Activated CD8-positive, alpha-beta T cell treated with anti-CD3 and anti-CD28 coated beads for 36 hours (primary cell): ENCODE measurements around the gene ERAL1. TPM values are rescaled to one million over a fixed set of nuclear protein-coding genes. Genes with fewer than 3 reads are reported as not detected.
A peak's percentile ranks its signal among the peaks of the same experiment; 100 is the strongest.

Experiments used
- ATAC-seq: fragments of 200-7000 bp; cut with Tn5 transposase; one replicate; pipeline ENCODE4 v1.10.0; 2021; ENCODE audit warnings: mild to moderate bottlenecking, moderate library complexity
- CTCF ChIA-PET: fragments of 350-600 bp; sonication (Branson Sonifier 250); formaldehyde crosslinking; loops from one replicate; lab custom pipeline; 2021; ENCODE audit warnings: antibody characterized with exemption; lab: Charles Lee
- POLR2A ChIA-PET: fragments of 350-600 bp; sonication (Branson Sonifier 250); formaldehyde crosslinking; loops from one replicate; lab custom pipeline; 2021; ENCODE audit warnings: antibody characterized with exemption; lab: Charles Lee
- DNase-seq: peaks from one replicate; pipeline ENCODE4 v3.0.0-alpha.2; 2020
- H3K27ac Mint-ChIP-seq: one replicate; pipeline ENCODE4 v1.8.0; 2021; ENCODE audit warnings: mild to moderate bottlenecking, mixed read lengths
- H3K27me3 Mint-ChIP-seq: one replicate; pipeline ENCODE4 v1.8.0; 2021; ENCODE audit warnings: mixed read lengths
- H3K36me3 Mint-ChIP-seq: one replicate; pipeline ENCODE4 v1.8.0; 2021; ENCODE audit warnings: low read depth, mixed read lengths
- H3K4me1 Mint-ChIP-seq: one replicate; pipeline ENCODE4 v1.8.0; 2021; ENCODE audit warnings: low read depth, mixed read lengths
- H3K4me3 Mint-ChIP-seq: one replicate; pipeline ENCODE4 v1.8.0; 2021; ENCODE audit warnings: mild to moderate bottlenecking, moderate library complexity, mixed read lengths
- H3K9me3 Mint-ChIP-seq: one replicate; pipeline ENCODE4 v1.8.0; 2021; ENCODE audit warnings: mixed read lengths
- intact Hi-C: fragments of 100-400 bp; cut with micrococcal nuclease; formaldehyde crosslinking; loops from one replicate; pipeline ENCODE4 v1.10.0; 2022
- total RNA-seq, 2 experiments: library from RNA; stranded (reverse); gene quantifications; one replicate each; pipeline ENCODE4 v1.2.3, GENCODE V29; 2021
- TF ChIP-seq, protein P1 (sequence below): fragments of 200-600 bp; IDR thresholded peaks from one replicate; pipeline ENCODE4 v1.8.0; 2022; ENCODE audit warnings: antibody characterized with exemption, mild to moderate bottlenecking

ERAL1 gene
- total RNA-seq, 2 experiments from 2014 or later = 58.2 to 60.0 TPM

DNA sequence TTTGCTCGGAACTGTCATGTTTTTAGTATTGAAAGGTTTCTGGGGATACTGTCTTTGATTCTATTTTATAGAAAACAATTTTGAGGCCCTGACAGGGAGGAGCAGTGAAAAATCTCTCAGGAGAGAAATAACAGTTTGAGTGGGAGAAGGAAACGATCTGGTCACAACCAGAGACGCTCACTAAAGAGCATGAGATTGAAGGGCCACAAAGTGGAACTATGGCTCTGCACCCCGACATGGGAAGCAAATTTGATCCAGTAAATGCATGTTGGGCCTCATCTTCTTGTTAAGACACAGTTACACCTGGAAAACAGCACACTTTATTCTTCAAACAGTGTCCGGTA, 492 bp downstream of the ERAL1 start:
- intact Hi-C loops = no loop called here
- TF ChIP-seq, protein P1, sequence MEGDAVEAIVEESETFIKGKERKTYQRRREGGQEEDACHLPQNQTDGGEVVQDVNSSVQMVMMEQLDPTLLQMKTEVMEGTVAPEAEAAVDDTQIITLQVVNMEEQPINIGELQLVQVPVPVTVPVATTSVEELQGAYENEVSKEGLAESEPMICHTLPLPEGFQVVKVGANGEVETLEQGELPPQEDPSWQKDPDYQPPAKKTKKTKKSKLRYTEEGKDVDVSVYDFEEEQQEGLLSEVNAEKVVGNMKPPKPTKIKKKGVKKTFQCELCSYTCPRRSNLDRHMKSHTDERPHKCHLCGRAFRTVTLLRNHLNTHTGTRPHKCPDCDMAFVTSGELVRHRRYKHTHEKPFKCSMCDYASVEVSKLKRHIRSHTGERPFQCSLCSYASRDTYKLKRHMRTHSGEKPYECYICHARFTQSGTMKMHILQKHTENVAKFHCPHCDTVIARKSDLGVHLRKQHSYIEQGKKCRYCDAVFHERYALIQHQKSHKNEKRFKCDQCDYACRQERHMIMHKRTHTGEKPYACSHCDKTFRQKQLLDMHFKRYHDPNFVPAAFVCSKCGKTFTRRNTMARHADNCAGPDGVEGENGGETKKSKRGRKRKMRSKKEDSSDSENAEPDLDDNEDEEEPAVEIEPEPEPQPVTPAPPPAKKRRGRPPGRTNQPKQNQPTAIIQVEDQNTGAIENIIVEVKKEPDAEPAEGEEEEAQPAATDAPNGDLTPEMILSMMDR = no peak
- Mint-ChIP-seq H3K9me3 (no peaks in the 10 kb centered on the region), H3K27ac (peak overlapping the region; percentile 88), H3K27me3 (no peaks in the 10 kb centered on the region), H3K4me3 (peak overlapping the region; percentile 79), H3K4me1 (peaks cover 28% of the 10 kb centered on the region), H3K36me3 (peaks cover 14% of the 10 kb centered on the region)
- POLR2A ChIA-PET = interaction anchor here (0.9 to 1.5 kb wide), 4 partner anchors 11 to 94 kb away, joined by 3 to 6 read pairs (median 3); no protein-coding TSS in a partner anchor
- ATAC-seq (no peak), DNase-seq (no peak)
- CTCF ChIA-PET = no interaction called here

DNA sequence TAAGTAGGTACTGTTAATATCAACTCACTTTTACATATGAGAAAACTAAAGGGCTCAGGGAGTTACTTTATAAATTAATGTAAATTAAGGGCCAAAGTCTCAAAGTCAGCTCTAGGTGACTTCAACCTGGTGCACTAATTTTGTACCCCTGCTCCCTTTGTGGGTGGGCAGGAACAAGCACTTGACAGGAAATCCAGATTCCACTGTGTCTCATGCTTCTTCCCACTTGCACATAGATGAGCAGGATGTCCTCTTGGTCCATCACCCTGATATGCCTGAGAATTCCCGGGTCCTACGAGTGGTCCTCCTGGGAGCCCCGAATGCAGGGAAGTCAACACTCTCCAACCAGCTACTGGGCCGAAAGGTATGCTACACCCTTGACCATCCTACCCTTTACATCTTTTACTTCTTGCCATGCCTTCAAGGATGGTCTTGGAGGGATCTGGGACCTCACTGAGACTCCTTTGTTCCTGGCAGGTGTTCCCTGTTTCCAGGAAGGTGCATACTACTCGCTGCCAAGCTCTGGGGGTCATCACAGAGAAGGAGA, 1.3 kb downstream of the ERAL1 start:
- DNase-seq (no peak), ATAC-seq (no peak)
- intact Hi-C loops = no loop called here
- TF ChIP-seq, protein P1 = no peak
- CTCF ChIA-PET = interaction anchor here (0.5 to 1.0 kb wide), 3 partner anchors 9 to 35 kb away, joined by 3 read pairs; partner anchors contain the start of gene FAM222B
- peaks cover 16% of the 10 kb centered on the region for H3K36me3 Mint-ChIP-seq
- H3K27ac Mint-ChIP-seq = peak overlapping the region; percentile 88
- no peaks in the 10 kb centered on the region for H3K27me3 Mint-ChIP-seq
- H3K4me3 Mint-ChIP-seq = peak overlapping the region; percentile 79
- POLR2A ChIA-PET = interaction anchor here (0.6 to 1.5 kb wide), 4 partner anchors 37 to 95 kb away, joined by 3 to 6 read pairs (median 3); partner anchors contain the start of gene PHF12
- H3K9me3 Mint-ChIP-seq = no peaks in the 10 kb centered on the region
- peaks cover 28% of the 10 kb centered on the region for H3K4me1 Mint-ChIP-seq

DNA sequence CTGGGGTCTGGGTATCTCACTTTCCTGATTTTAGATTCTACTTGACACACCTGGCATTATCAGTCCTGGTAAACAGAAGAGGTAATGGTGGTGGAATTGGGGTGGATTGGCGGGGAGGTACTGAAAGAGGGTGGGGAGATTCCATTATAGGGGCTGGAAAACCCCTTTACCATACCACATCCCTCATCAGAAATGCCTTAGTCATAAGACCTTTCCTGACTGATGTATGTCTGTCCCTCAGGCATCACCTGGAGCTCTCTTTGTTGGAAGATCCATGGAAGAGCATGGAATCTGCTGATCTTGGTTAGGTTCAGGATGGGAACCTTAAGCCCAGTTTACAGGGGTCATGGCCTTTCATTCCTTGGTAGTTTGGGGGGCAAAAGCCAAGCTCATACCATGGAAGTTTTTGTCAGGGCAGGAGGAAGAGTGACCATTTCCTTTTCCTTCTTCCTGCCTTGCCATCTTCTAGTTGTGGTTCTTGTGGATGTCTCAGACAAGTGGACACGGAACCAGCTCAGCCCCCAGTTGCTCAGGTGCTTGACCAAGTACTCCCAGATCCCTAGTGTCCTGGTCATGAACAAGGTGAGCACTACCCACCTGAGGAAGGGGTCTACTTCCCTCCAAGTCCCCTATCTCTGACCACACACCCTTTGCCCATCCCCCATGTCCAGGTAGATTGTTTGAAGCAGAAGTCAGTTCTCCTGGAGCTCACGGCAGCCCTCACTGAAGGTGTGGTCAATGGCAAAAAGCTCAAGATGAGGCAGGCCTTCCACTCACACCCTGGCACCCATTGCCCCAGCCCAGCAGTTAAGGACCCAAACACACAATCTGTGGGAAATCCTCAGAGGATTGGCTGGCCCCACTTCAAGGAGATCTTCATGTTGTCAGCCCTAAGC, 3.3 kb downstream of the ERAL1 start:
- Mint-ChIP-seq H3K27me3 (no peaks in the 10 kb centered on the region), H3K4me3 (no peak overlapping the region)
- POLR2A ChIA-PET = interaction anchor here (1.0 to 1.5 kb wide), 6 partner anchors 13 to 129 kb away, joined by 3 to 5 read pairs (median 3); no protein-coding TSS in a partner anchor

DNA sequence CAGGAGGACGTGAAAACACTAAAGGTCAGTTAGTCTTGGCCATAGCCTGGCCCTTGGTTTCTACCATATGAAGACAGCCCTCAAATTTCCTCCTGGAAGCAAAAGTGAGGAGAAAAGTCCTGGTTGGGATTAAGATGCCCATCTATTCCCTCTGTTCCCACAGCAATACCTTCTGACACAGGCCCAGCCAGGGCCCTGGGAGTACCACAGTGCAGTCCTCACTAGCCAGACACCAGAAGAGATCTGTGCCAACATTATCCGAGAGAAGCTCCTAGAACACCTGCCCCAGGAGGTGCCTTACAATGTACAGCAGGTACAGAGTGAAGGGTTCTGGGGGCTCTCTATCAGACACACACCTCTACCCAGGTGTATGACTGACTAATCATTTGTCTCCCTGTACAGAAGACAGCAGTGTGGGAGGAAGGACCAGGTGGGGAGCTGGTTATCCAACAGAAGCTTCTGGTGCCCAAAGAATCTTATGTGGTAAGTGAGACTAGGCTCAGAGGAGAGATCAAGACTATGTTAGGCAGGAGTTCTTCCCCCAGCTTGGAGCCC, 4.1 kb downstream of the ERAL1 start:
- ChIA-PET POLR2A (interaction anchor here (1.1 to 1.4 kb wide), 3 partner anchors 35 to 91 kb away, joined by 3 to 4 read pairs (median 3); no protein-coding TSS in a partner anchor), CTCF (interaction anchor here (1.4 to 3.0 kb wide), 3 partner anchors 10 to 132 kb away, joined by 4 to 12 read pairs (median 6); partner anchors contain the start of gene TLCD1)
- Mint-ChIP-seq H3K4me1 (peaks cover 26% of the 10 kb centered on the region), H3K27ac (peak overlapping the region; percentile 3), H3K27me3 (no peaks in the 10 kb centered on the region), H3K9me3 (no peaks in the 10 kb centered on the region), H3K4me3 (no peak overlapping the region), H3K36me3 (peaks cover 18% of the 10 kb centered on the region)
- TF ChIP-seq, protein P1 = no peak
- no peak for DNase-seq
- intact Hi-C loops = no loop called here
- ATAC-seq = no peak

More for the DNA sequence above, 3.3 kb downstream of the ERAL1 start:
- Mint-ChIP-seq H3K9me3 (no peaks in the 10 kb centered on the region), H3K27ac (peak overlapping the region; percentile 77), H3K4me1 (peaks cover 28% of the 10 kb centered on the region), H3K36me3 (peaks cover 18% of the 10 kb centered on the region)
- intact Hi-C loops = no loop called here
- DNase-seq (no peak), ATAC-seq (no peak)
- TF ChIP-seq, protein P1 = no peak
- CTCF ChIA-PET = interaction anchor here (0.8 to 3.0 kb wide), 4 partner anchors 10 to 94 kb away, joined by 3 to 12 read pairs (median 4); no protein-coding TSS in a partner anchor
